Measurements from ENCODE around the gene ATP5F1D. TPM values are rescaled to one million over a fixed set of nuclear protein-coding genes. Genes with fewer than 3 reads are reported as not detected.

The ATP5F1D gene
- total and polyA plus RNA-seq, 2 of the 13 experiments (the other 11 are each of a cell fraction or from before 2014, with no cell fraction given), result 39.4 to 78.7 TPM

DNA sequence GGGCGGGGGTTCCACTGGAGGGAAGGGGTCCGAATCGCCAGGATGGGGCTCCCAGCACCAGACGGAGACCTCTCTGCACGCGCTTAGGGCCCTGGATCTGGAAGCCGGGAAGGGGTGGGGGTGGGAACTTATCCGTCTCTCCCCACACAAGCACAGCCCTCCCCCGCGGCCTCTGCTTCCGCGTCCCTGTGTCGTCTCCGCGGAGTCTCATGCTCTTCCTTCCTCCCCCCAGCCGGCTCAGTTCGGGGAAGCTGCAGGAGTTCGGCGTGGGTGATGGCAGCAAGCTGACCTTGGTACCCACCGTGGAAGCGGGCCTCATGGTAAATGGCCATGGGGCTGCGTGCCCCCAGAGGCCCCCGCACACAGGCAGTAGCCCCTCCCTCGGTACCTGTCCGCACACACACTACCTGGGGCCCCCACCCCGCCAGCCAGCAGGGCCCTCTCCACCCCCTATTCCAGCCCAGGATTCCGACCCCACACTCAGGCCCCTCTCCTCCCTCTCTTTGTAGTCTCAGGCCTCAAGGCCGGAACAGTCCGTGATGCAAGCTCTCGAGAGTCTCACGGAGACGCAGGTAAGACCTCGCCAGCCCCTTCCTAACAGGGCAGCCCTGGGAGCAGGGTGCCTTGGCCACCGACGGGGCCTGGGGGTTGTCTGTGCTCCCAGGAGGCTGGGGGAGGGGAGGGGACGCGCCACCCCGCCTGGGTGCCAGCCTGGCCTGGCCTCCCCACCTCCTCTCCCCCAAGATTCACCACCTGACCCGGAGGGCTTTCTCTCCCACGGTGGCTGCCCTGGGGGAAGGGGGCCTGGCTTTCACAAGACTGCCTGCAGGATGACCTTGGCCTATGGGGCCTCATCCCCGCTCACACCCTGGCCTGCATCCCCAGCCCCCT lies 10.0 kb downstream of the ATP5F1D start (continued):
- TF ChIP-seq SIX1 (CRISPR knock-in tag; IDR thresholded peaks at IDR 0.05; ENCODE audit: borderline replicate concordance) (no peak), ZMYM3 (CRISPR knock-in tag; IDR thresholded peaks at IDR 0.05) (no peak), ZSCAN20 (CRISPR knock-in tag; IDR thresholded peaks at IDR 0.05; ENCODE audit: borderline replicate concordance) (no peak), ZNF788 (CRISPR knock-in tag; IDR thresholded peaks at IDR 0.05; ENCODE audit: borderline replicate concordance) (peak; percentile 16; the same call in 1 of the 2 replicates), ZNF784 (CRISPR knock-in tag; IDR thresholded peaks at IDR 0.05; ENCODE audit: borderline replicate concordance) (no peak; the same call in 1 of the 2 replicates), FOXJ3 (CRISPR knock-in tag; IDR thresholded peaks at IDR 0.05; ENCODE audit: borderline replicate concordance) (no peak), ZNF737 (CRISPR knock-in tag; IDR thresholded peaks at IDR 0.05; ENCODE audit: borderline replicate concordance) (no peak), ATF7-NPFF (CRISPR knock-in tag; IDR thresholded peaks at IDR 0.05; ENCODE audit: low read depth) (no peak), ATF4 (CRISPR knock-in tag; IDR thresholded peaks at IDR 0.05) (0 out of 4 replicates have a peak, but pooled peaks of 1 of the 2 experiments have one; percentile 39), NFYC (CRISPR knock-in tag; IDR thresholded peaks at IDR 0.05) (no peak), ZNF75D (CRISPR knock-in tag; IDR thresholded peaks at IDR 0.05; ENCODE audit: borderline replicate concordance) (no peak), XRCC5 (optimal IDR thresholded peaks at IDR 0.05; ENCODE audit: low read length) (no peak), SOX6 (IDR thresholded peaks at IDR 0.05) (no peak), SOX6 (CRISPR knock-in tag; IDR thresholded peaks at IDR 0.05) (no peak), SOX5 (CRISPR knock-in tag; IDR thresholded peaks at IDR 0.05; ENCODE audit: borderline replicate concordance) (no peak), CCAR2 (optimal IDR thresholded peaks at IDR 0.05; ENCODE audit: low read depth, low read length) (no peak), SETDB1 (CRISPR knock-in tag; IDR thresholded peaks at IDR 0.05; ENCODE audit: borderline replicate concordance) (no peak), GATA4 (IDR thresholded peaks at IDR 0.05; ENCODE audit: borderline replicate concordance, low read depth) (no peak)
- TF ChIP-seq, protein P1, sequence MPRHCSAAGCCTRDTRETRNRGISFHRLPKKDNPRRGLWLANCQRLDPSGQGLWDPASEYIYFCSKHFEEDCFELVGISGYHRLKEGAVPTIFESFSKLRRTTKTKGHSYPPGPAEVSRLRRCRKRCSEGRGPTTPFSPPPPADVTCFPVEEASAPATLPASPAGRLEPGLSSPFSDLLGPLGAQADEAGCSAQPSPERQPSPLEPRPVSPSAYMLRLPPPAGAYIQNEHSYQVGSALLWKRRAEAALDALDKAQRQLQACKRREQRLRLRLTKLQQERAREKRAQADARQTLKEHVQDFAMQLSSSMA (CRISPR knock-in tag; IDR thresholded peaks at IDR 0.05), result no peak
- TF ChIP-seq, protein P2, sequence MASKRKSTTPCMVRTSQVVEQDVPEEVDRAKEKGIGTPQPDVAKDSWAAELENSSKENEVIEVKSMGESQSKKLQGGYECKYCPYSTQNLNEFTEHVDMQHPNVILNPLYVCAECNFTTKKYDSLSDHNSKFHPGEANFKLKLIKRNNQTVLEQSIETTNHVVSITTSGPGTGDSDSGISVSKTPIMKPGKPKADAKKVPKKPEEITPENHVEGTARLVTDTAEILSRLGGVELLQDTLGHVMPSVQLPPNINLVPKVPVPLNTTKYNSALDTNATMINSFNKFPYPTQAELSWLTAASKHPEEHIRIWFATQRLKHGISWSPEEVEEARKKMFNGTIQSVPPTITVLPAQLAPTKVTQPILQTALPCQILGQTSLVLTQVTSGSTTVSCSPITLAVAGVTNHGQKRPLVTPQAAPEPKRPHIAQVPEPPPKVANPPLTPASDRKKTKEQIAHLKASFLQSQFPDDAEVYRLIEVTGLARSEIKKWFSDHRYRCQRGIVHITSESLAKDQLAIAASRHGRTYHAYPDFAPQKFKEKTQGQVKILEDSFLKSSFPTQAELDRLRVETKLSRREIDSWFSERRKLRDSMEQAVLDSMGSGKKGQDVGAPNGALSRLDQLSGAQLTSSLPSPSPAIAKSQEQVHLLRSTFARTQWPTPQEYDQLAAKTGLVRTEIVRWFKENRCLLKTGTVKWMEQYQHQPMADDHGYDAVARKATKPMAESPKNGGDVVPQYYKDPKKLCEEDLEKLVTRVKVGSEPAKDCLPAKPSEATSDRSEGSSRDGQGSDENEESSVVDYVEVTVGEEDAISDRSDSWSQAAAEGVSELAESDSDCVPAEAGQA (IDR thresholded peaks at IDR 0.05; ENCODE audit: low read depth), result no peak
- TF ChIP-seq, protein P2 (CRISPR knock-in tag; IDR thresholded peaks at IDR 0.05; ENCODE audit: borderline replicate concordance), result no peak

Measured in HepG2 (cell line).